ENCODE data around the gene HMX3. TPM values are rescaled to one million over a fixed set of nuclear protein-coding genes. Genes with fewer than 3 reads are reported as not detected.

HMX3 gene
- polyA plus RNA-seq, result not detected in 2 replicates

DNA sequence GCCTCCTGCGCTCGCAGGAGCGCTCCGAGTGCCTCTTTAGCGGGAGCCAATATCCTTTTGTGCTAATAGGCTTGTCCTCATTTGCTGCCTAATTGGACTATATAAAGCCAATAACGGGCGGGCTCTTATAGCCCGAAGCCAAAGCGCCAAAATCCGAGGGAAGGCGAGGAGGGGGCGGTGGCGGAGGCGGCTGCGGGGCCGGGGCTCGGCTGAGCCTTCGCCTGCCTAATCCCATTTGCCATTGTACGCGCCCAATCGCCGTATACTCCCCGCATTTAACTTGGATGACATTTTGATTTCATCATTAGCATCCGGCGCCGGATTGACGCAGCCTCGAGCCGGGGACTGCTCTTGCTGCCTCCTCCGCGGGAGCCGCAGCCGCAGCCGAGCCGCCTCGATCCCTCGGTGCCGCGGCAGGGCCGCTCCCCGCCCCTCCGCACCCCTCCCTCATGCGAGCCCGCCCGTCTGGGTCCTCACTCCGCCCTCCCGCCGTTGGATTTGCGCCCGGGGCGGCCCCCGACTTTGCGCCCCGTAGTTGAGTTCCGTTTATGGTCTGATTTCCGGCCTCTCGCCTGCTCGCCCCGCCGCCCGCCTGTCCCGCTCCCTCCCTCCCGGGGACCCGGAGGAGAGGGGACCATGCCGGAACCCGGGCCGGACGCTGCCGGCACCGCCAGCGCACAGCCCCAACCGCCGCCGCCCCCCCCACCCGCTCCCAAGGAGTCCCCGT, at the start of gene HMX3:
Gene HMX3 (plus strand): TSS at position 556 of the 727 bp plus-strand sequence. CDS start 81 bp downstream, at position 637.

GRCh38 chr10:123147635-123148413, 12.1 kb downstream of the HMX3 start, which contains the start of gene HMX2:
Gene HMX2 (plus strand): TSS chr10:123148136. CDS start chr10:123148379, 243 bp downstream.

GRCh38 chr10:123154092-123154710, 18.4 kb downstream of the HMX3 start, which contains the start of gene BUB3:
Gene BUB3 (plus strand): TSS chr10:123154402. CDS start chr10:123154918, 516 bp downstream.

Other genes with a start within 250 kb of the HMX3 start
- gene FAM24A, start 225.4 kb upstream of the HMX3 start, polyA plus RNA-seq, result not detected in 2 replicates
- 21.1 and 40.9 TPM in 2 replicates for gene C10orf88, start 181.7 kb upstream of the HMX3 start, polyA plus RNA-seq
- 54.8 and 71.3 TPM in 2 replicates for gene PSTK, start 155.6 kb upstream of the HMX3 start, polyA plus RNA-seq
- 11.2 and 13.7 TPM in 2 replicates for gene IKZF5, start 127.2 kb upstream of the HMX3 start, polyA plus RNA-seq
- gene ACADSB, start 127.0 kb upstream of the HMX3 start, polyA plus RNA-seq, result 19.3 and 25.1 TPM in 2 replicates
- not detected in 2 replicates for gene HMX2, start 12.2 kb downstream of the HMX3 start, polyA plus RNA-seq
- gene BUB3, start 18.4 kb downstream of the HMX3 start, polyA plus RNA-seq, result 90.3 and 108 TPM in 2 replicates